Testis (tissue), 3 donors: ENCODE measurements around the gene IL16. TPM values are rescaled to one million over a fixed set of nuclear protein-coding genes. Genes with fewer than 3 reads are reported as not detected.

ENCODE experiments used
- DNase-seq: peaks from one replicate; pipeline ENCODE4 v3.0.0-alpha.2; 2019
- H3K27ac ChIP-seq, 2 donors: fragments of 200-600 bp; sonication (generic); one replicate each; pipeline ENCODE4 v1.5.1; 2019
- H3K27me3 ChIP-seq: fragments of 200-600 bp; sonication (generic); one replicate; pipeline ENCODE4 v1.5.1; 2019
- H3K36me3 ChIP-seq: fragments of 200-600 bp; sonication (generic); one replicate; pipeline ENCODE4 v1.5.1; 2017; ENCODE audit warnings: low read depth; ENCODE audit errors: missing control alignments
- H3K4me1 ChIP-seq: fragments of 200-600 bp; sonication (generic); one replicate; pipeline ENCODE4 v1.5.1; 2019
- H3K4me3 ChIP-seq, 2 donors: fragments of 200-600 bp; sonication (generic); one replicate each; pipeline ENCODE4 v1.5.1; 2017 to 2019
- H3K9me3 ChIP-seq: fragments of 200-600 bp; sonication (generic); one replicate; pipeline ENCODE4 v1.5.1; 2017
- CTCF ChIP-seq, 3 experiments: fragments of 450-650 bp in 2 of 3; fragments of 200-600 bp in 1 of 3; sonication (generic) in 1 of 3; IDR thresholded peaks; one replicate each; pipeline ENCODE4 v1.5.1; 2016 to 2019; ENCODE audit warnings: antibody characterized with exemption in 3 of 3, mild to moderate bottlenecking in 2 of 3, moderate library complexity in 1 of 3
- POLR2A ChIP-seq: fragments of 450-650 bp; IDR thresholded peaks from one replicate; pipeline ENCODE4 v1.6.1; 2017; ENCODE audit warnings: antibody characterized with exemption, mild to moderate bottlenecking, moderate library complexity
- WGBS, 2 donors: methylation state at CpG; one replicate each; pipeline ENCODE4 v1.1.5; 2018; 5-methylcytosine and 5-hydroxymethylcytosine counted together
- intact Hi-C: fragments of 100-400 bp; cut with DNase I; formaldehyde crosslinking; loops from one replicate; pipeline ENCODE4 v1.15.1; 2023; ENCODE audit warnings: low total_unique reads
- polyA plus RNA-seq: library from polyadenylated mRNA; stranded (reverse); fragments of 350-450 nt; fragmentation: Illumina TruSeq; extraction: RNeasy Lipid Tissue Mini Kit (QIAGEN cat#74804); gene quantifications from one replicate; pipeline ENCODE4 v1.2.3, GENCODE V29; 2014; ENCODE audit warnings: low read depth, low replicate concordance; ENCODE audit not compliant: insufficient read depth
- total RNA-seq, 2 donors: library from RNA; depleted of rRNA; stranded (reverse); fragments of >200 nt; gene quantifications; one replicate each; pipeline ENCODE4 v1.2.3, GENCODE V29; 2016

IL16 gene
- total and polyA plus RNA-seq, 3 donors from 2014 or later = 13.1 to 17.6 (median 14.9) TPM

GRCh38 chr15:81299156-81299555, 102.5 kb downstream of the IL16 start:
- H3K4me3 ChIP-seq = no peak overlapping the region
- H3K27me3 ChIP-seq = no peaks in the 10 kb centered on the region
- no peaks in the 10 kb centered on the region for H3K36me3 ChIP-seq
- TF ChIP-seq CTCF (IDR thresholded peaks at IDR 0.05) (no peak), POLR2A (no peak)
- DNase-seq = no peak
- WGBS, 2 donors = 77 to 87% methylated on average over 3 of the region's 3 CpGs
- no peaks in the 10 kb centered on the region for H3K9me3 ChIP-seq
- no peaks in the 10 kb centered on the region for H3K4me1 ChIP-seq
- intact Hi-C loops = no loop called here
- no peak overlapping the region for H3K27ac ChIP-seq

GRCh38 chr15:81299630-81300273, 103.1 kb downstream of the IL16 start:
- Histone ChIP-seq H3K27ac (no peak overlapping the region), H3K36me3 (no peaks in the 10 kb centered on the region), H3K27me3 (no peaks in the 10 kb centered on the region), H3K4me1 (no peaks in the 10 kb centered on the region), H3K4me3 (no peak overlapping the region), H3K9me3 (no peaks in the 10 kb centered on the region)
- 78 to 88% methylated on average over 4 to 14 of the region's 14 CpGs for whole genome bisulfite sequencing, 2 donors
- intact Hi-C loops = no loop called here
- no peak for TF ChIP-seq POLR2A
- TF ChIP-seq CTCF (IDR thresholded peaks at IDR 0.05) = no peak
- no peak for DNase-seq

DNA sequence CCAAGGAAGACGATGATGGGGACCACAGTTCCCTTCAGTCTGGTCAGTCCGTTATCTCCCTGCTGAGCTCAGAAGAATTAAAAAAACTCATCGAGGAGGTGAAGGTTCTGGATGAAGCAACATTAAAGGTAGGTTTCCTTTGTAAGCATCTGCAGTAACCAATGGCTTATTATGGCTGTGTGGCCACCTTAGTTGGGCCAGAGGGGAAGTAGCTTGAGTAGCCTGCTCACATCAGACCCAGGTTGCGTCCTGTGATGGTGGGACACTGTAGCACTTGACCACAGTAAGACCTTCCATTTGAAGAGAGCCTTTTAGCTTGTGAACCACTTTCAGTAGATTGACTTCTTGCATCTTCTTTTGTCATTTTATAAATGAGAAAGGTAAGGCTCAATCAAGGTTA, 104.7 kb downstream of the IL16 start:
- no peak for TF ChIP-seq CTCF (IDR thresholded peaks at IDR 0.05)
- WGBS, 2 donors = 92 to 97% methylated on average over 4 of the region's 4 CpGs
- Histone ChIP-seq H3K4me1 (no peaks in the 10 kb centered on the region), H3K27me3 (no peaks in the 10 kb centered on the region), H3K36me3 (no peaks in the 10 kb centered on the region), H3K9me3 (no peaks in the 10 kb centered on the region), H3K27ac (no peak overlapping the region), H3K4me3 (no peak overlapping the region)
- intact Hi-C loops = no loop called here
- no peak for DNase-seq

- Histone ChIP-seq H3K9me3 (no peaks in the 10 kb centered on the region), H3K4me1 (no peaks in the 10 kb centered on the region), H3K36me3 (no peaks in the 10 kb centered on the region), H3K27me3 (no peaks in the 10 kb centered on the region), H3K4me3 (no peak overlapping the region), H3K27ac (no peak overlapping the region)
- DNase-seq = no peak
- WGBS, 2 donors = 85 to 87% methylated on average over 5 of the region's 5 CpGs
- TF ChIP-seq POLR2A (no peak), CTCF (IDR thresholded peaks at IDR 0.05) (no peak)
- intact Hi-C loops = no loop called here
Measured at GRCh38 chr15:81301815-81302399, 105.2 kb downstream of the IL16 start.

GRCh38 chr15:81302701-81303109, 106.0 kb downstream of the IL16 start:
- TF ChIP-seq POLR2A (no peak), CTCF (IDR thresholded peaks at IDR 0.05) (no peak)
- Histone ChIP-seq H3K36me3 (no peaks in the 10 kb centered on the region), H3K27me3 (no peaks in the 10 kb centered on the region), H3K27ac (no peak overlapping the region), H3K4me1 (no peaks in the 10 kb centered on the region), H3K9me3 (no peaks in the 10 kb centered on the region), H3K4me3 (no peak overlapping the region)
- 80 to 83% methylated on average over 6 of the region's 6 CpGs for WGBS, 2 donors
- no peak for DNase-seq
- intact Hi-C loops = no loop called here
